Neural progenitor cell (in vitro differentiated cells): ENCODE data around the gene VTI1A. TPM values are rescaled to one million over a fixed set of nuclear protein-coding genes. Genes with fewer than 3 reads are reported as not detected.

Experiments
- DNase-seq: peaks from one replicate; pipeline ENCODE4 v3.0.0-alpha.2; 2016; ENCODE audit warnings: low spot score
- H2AFZ ChIP-seq: fragments of 200-600 bp; sonication (generic); replicated peaks from 2 replicates; pipeline ENCODE4 v1.6.1; 2016; ENCODE audit warnings: antibody characterized with exemption
- H3F3A ChIP-seq: fragments of 200-600 bp; sonication (generic); 2 replicates; pipeline ENCODE4 v1.6.1; 2016; ENCODE audit warnings: antibody characterized with exemption, low read depth
- H3K27ac ChIP-seq: fragments of 200-600 bp; sonication (generic); 2 replicates; pipeline ENCODE4 v1.5.1; 2016; ENCODE audit warnings: mild to moderate bottlenecking
- H3K27me3 ChIP-seq: fragments of 200-600 bp; sonication (generic); 2 replicates; pipeline ENCODE4 v1.6.1; 2016; ENCODE audit warnings: mild to moderate bottlenecking, moderate library complexity
- H3K36me3 ChIP-seq: fragments of 200-600 bp; sonication (generic); 2 replicates; pipeline ENCODE4 v1.5.1; 2016
- H3K4me1 ChIP-seq: fragments of 200-600 bp; sonication (generic); 2 replicates; pipeline ENCODE4 v1.6.1; 2016; ENCODE audit warnings: mixed run types
- H3K4me2 ChIP-seq: fragments of 200-600 bp; sonication (generic); 2 replicates; pipeline ENCODE4 v1.6.1; 2016
- H3K4me3 ChIP-seq: fragments of 200-600 bp; sonication (generic); 2 replicates; pipeline ENCODE4 v1.5.1; 2016
- H3K79me2 ChIP-seq: fragments of 200-600 bp; sonication (generic); 2 replicates; pipeline ENCODE4 v1.6.1; 2016; ENCODE audit warnings: low read depth
- H3K9ac ChIP-seq: fragments of 200-600 bp; sonication (generic); 2 replicates; pipeline ENCODE4 v1.6.1; 2016
- H3K9me3 ChIP-seq: fragments of 200-600 bp; sonication (generic); 2 replicates; pipeline ENCODE4 v1.5.1; 2016; ENCODE audit warnings: low read depth
- H4K20me1 ChIP-seq: fragments of 200-600 bp; sonication (generic); 2 replicates; pipeline ENCODE4 v1.6.1; 2016; ENCODE audit warnings: low read depth
- H3K27ac Mint-ChIP-seq: 3 replicates; pipeline ENCODE4 v1.8.0; 2021; ENCODE audit warnings: mixed read lengths
- H3K27me3 Mint-ChIP-seq: 2 replicates; pipeline ENCODE4 v1.8.0; 2022; ENCODE audit warnings: low read depth, mild to moderate bottlenecking, inconsistent platforms, moderate library complexity, mixed read lengths; ENCODE audit not compliant: insufficient read depth
- H3K36me3 Mint-ChIP-seq: 3 replicates; pipeline ENCODE4 v1.8.0; 2021; ENCODE audit warnings: mixed read lengths
- H3K4me1 Mint-ChIP-seq: 3 replicates; pipeline ENCODE4 v1.8.0; 2021; ENCODE audit warnings: mixed read lengths
- H3K4me3 Mint-ChIP-seq: 3 replicates; pipeline ENCODE4 v1.8.0; 2021; ENCODE audit warnings: mild to moderate bottlenecking, moderate library complexity, mixed read lengths
- H3K9me3 Mint-ChIP-seq: 3 replicates; pipeline ENCODE4 v1.8.0; 2020; ENCODE audit warnings: mixed read lengths
- EZH2 ChIP-seq: fragments of 200-600 bp; sonication (generic); IDR thresholded peaks from 2 replicates; pipeline ENCODE4 v1.6.1; 2017; ENCODE audit warnings: antibody characterized with exemption, mild to moderate bottlenecking, moderate library complexity
- EZH2phosphoT487 ChIP-seq: fragments of 200-600 bp; sonication (generic); IDR thresholded peaks from 2 replicates; pipeline ENCODE4 v1.6.1; 2017; ENCODE audit warnings: antibody characterized with exemption
- total RNA-seq: library from RNA; depleted of rRNA; stranded (reverse); fragments of >200 nt; gene quantifications from 2 replicates; pipeline ENCODE4 v1.2.3, GENCODE V29; 2015; ENCODE audit warnings: low replicate concordance
- TF ChIP-seq, protein P1 (sequence below): fragments of 200-600 bp; sonication (generic); IDR thresholded peaks from 2 replicates; pipeline ENCODE4 v1.5.1; 2017; ENCODE audit warnings: antibody characterized with exemption, mild to moderate bottlenecking

Gene VTI1A
- total RNA-seq, 1 donor from 2014 or later: 28.8 TPM

- no peak for TF ChIP-seq EZH2phosphoT487
- TF ChIP-seq, protein P1, sequence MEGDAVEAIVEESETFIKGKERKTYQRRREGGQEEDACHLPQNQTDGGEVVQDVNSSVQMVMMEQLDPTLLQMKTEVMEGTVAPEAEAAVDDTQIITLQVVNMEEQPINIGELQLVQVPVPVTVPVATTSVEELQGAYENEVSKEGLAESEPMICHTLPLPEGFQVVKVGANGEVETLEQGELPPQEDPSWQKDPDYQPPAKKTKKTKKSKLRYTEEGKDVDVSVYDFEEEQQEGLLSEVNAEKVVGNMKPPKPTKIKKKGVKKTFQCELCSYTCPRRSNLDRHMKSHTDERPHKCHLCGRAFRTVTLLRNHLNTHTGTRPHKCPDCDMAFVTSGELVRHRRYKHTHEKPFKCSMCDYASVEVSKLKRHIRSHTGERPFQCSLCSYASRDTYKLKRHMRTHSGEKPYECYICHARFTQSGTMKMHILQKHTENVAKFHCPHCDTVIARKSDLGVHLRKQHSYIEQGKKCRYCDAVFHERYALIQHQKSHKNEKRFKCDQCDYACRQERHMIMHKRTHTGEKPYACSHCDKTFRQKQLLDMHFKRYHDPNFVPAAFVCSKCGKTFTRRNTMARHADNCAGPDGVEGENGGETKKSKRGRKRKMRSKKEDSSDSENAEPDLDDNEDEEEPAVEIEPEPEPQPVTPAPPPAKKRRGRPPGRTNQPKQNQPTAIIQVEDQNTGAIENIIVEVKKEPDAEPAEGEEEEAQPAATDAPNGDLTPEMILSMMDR: no peak
- TF ChIP-seq EZH2: no peak
- Histone ChIP-seq H4K20me1 (no peaks in the 10 kb centered on the region), H2AFZ (no peak overlapping the region), H3K9me3 (peaks cover 4% of the 10 kb centered on the region), H3K27me3 (no peaks in the 10 kb centered on the region), H3K27ac (no peak overlapping the region), H3K9ac (no peak overlapping the region), H3K4me2 (no peak overlapping the region), H3K36me3 (no peaks in the 10 kb centered on the region), H3K4me1 (peaks cover 15% of the 10 kb centered on the region), H3K4me3 (no peak overlapping the region), H3F3A (peaks cover 6% of the 10 kb centered on the region), H3K79me2 (no peaks in the 10 kb centered on the region)
- H3K4me1 Mint-ChIP-seq: peaks cover 8% of the 10 kb centered on the region
- peaks cover 20% of the 10 kb centered on the region for H3K9me3 Mint-ChIP-seq
- peaks cover 7% of the 10 kb centered on the region for H3K36me3 Mint-ChIP-seq
- no peak overlapping the region for H3K4me3 Mint-ChIP-seq
- peaks cover 7% of the 10 kb centered on the region for H3K27me3 Mint-ChIP-seq
- H3K27ac Mint-ChIP-seq: no peak overlapping the region
- DNase-seq: no peak
Measured at GRCh38 chr10:112843623-112844022, 396.6 kb downstream of the VTI1A start.

DNA sequence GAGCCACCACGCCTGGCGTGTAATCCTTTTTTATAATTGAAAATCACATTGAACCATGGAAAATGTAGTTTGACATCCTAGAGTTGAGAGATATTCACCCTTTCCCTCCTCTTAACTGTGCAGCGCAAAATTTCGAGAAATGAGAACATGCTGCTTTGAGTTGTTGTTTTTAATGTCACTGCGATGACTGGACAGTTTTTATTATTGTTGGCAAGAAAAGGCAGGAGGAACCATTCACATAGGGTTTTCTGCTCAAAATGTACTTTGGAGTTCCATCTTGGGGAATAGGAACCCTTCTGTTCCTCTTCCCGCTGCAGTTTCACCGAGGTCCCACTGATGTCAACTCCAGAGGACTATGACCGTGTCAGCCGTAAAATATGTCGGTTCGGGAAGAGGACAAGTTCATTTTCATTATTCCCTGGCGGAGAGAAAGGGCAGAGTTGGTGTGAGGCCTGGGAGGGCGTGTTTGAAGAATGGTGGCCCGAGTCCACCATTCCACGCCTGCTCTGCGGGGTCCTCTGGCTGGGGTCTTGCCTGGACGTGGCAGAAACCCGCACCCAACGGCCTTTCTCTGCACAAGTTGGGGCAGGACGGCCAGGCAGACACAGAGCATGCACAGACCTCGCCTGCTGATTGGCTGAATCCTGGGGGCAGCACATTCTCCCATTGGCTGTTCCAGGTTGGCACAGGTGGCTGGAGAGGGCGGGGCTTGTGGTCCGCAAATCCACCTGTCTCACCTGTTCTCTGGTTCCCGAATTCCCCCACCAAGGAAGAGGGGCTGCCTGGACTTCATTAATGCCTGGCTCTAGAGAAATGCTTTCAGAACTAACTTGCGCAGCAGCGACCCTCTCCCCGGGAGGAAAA, 397.9 kb downstream of the VTI1A start:
- H3K27me3 Mint-ChIP-seq: peaks cover 9% of the 10 kb centered on the region
- H3K36me3 Mint-ChIP-seq: peaks cover 7% of the 10 kb centered on the region
- TF ChIP-seq, protein P1: no peak
- Histone ChIP-seq H3K79me2 (no peaks in the 10 kb centered on the region), H3K4me3 (no peak overlapping the region), H2AFZ (no peak overlapping the region), H3K27me3 (no peaks in the 10 kb centered on the region), H3F3A (no peaks in the 10 kb centered on the region), H3K4me1 (peaks cover 12% of the 10 kb centered on the region), H3K4me2 (no peak overlapping the region), H3K9me3 (peaks cover 4% of the 10 kb centered on the region), H3K36me3 (no peaks in the 10 kb centered on the region), H4K20me1 (no peaks in the 10 kb centered on the region), H3K9ac (no peak overlapping the region), H3K27ac (no peak overlapping the region)
- no peak for DNase-seq
- peaks cover 5% of the 10 kb centered on the region for H3K4me1 Mint-ChIP-seq
- no peak overlapping the region for H3K4me3 Mint-ChIP-seq
- peaks cover 22% of the 10 kb centered on the region for H3K9me3 Mint-ChIP-seq
- H3K27ac Mint-ChIP-seq: no peak overlapping the region

- Mint-ChIP-seq H3K9me3 (peaks cover 18% of the 10 kb centered on the region), H3K4me3 (no peak overlapping the region), H3K4me1 (peaks cover 12% of the 10 kb centered on the region), H3K27ac (no peak overlapping the region), H3K27me3 (peaks cover 7% of the 10 kb centered on the region), H3K36me3 (peaks cover 7% of the 10 kb centered on the region)
- Histone ChIP-seq H3K27ac (no peak overlapping the region), H3K9me3 (peaks cover 4% of the 10 kb centered on the region), H2AFZ (no peak overlapping the region), H3K79me2 (no peaks in the 10 kb centered on the region), H3K36me3 (no peaks in the 10 kb centered on the region), H3K9ac (no peak overlapping the region), H3K4me3 (no peak overlapping the region), H3K4me1 (peaks cover 17% of the 10 kb centered on the region), H3K27me3 (no peaks in the 10 kb centered on the region), H3K4me2 (no peak overlapping the region), H3F3A (peaks cover 4% of the 10 kb centered on the region), H4K20me1 (no peaks in the 10 kb centered on the region)
- TF ChIP-seq EZH2phosphoT487 (no peak), EZH2 (no peak)
- TF ChIP-seq, protein P1: no peak
- DNase-seq: no peak
Measured at GRCh38 chr10:112847778-112848177, 400.8 kb downstream of the VTI1A start.
